Thoracic aorta (tissue), 2 donors: Measurements from ENCODE around the gene EIF2S3. TPM values are rescaled to one million over a fixed set of nuclear protein-coding genes. Genes with fewer than 3 reads are reported as not detected.
"Not testable (repeated sequence)": the region's sequence is repeated elsewhere in the genome, so short reads cannot be mapped to it uniquely, and the experiment has no call there.

Source experiments
- ATAC-seq: fragments of 150-250 bp; one replicate; pipeline ENCODE4 v1.8.0; 2017; ENCODE audit warnings: low read depth; ENCODE audit not compliant: insufficient number of reproducible peaks, low FRiP score
- DNase-seq: peaks from one replicate; pipeline ENCODE4 v3.0.0-alpha.2; 2020; ENCODE audit warnings: low spot score
- H3K27ac ChIP-seq, 2 donors: fragments of 200-600 bp; sonication (generic); 1 replicate in 1 of 2; 2 replicates in 1 of 2; pipeline ENCODE4 v1.5.1; 2016; ENCODE audit warnings: mild to moderate bottlenecking in 2 of 2, moderate library complexity in 2 of 2
- H3K27me3 ChIP-seq: fragments of 200-600 bp; sonication (generic); replicated peaks from 2 replicates; pipeline ENCODE4 v1.6.0; 2016; ENCODE audit warnings: mild to moderate bottlenecking; ENCODE audit not compliant: insufficient read depth
- H3K36me3 ChIP-seq: fragments of 200-600 bp; sonication (generic); one replicate; pipeline ENCODE4 v1.5.1; 2016
- H3K4me1 ChIP-seq, 2 donors: fragments of 200-600 bp; sonication (generic); 1 replicate in 1 of 2; 2 replicates in 1 of 2; pipeline versions ENCODE4 v1.5.1 to v1.6.0; 2016; ENCODE audit warnings: low read depth in 2 of 2, mild to moderate bottlenecking in 1 of 2; ENCODE audit not compliant: control insufficient read depth in 1 of 2
- H3K4me3 ChIP-seq: fragments of 200-600 bp; sonication (generic); 2 replicates; pipeline ENCODE4 v1.5.1; 2016; ENCODE audit warnings: mild to moderate bottlenecking
- H3K9me3 ChIP-seq: fragments of 200-600 bp; sonication (generic); 2 replicates; pipeline ENCODE4 v1.5.1; 2016
- CTCF ChIP-seq: fragments of 200-600 bp; sonication (generic); IDR thresholded peaks from one replicate; pipeline ENCODE4 v1.5.1; 2019; ENCODE audit warnings: antibody characterized with exemption
- total RNA-seq, 2 donors: library from RNA; depleted of rRNA; stranded (reverse); fragments of >200 nt; gene quantifications; one replicate each; pipeline versions ENCODE4 v1.1.0 to v1.2.3, GENCODE V29; 2016

Gene EIF2S3
- total RNA-seq, 2 donors from 2014 or later, result 71.5 to 100 TPM

- no peak for DNase-seq
- Histone ChIP-seq H3K27ac (peak within 1 kb of the TSS; percentile 89 to 93), H3K4me3 (peak within 1 kb of the TSS; percentile 89), H3K9me3 (no peaks in the 10 kb centered on the region), H3K4me1 (no peaks in the 10 kb centered on the region), H3K36me3 (no peaks in the 10 kb centered on the region), H3K27me3 (no peaks in the 10 kb centered on the region)
- no peak for ATAC-seq
- no peak for TF ChIP-seq CTCF
Observed at GRCh38 chrX:24027086-24027485, 27.7 kb upstream of the EIF2S3 start, which contains the start of gene KLHL15. Gene KLHL15 (minus strand): TSS chrX:24027186. CDS start chrX:24006693, 20,493 bp downstream.

- ATAC-seq (no peak), DNase-seq (no peak)
- no peaks in the 10 kb centered on the region for H3K4me1 ChIP-seq
- TF ChIP-seq CTCF, result no peak
- no peak overlapping the region for H3K27ac ChIP-seq
- no peaks in the 10 kb centered on the region for H3K9me3 ChIP-seq
- no peak overlapping the region for H3K4me3 ChIP-seq
- no peaks in the 10 kb centered on the region for H3K27me3 ChIP-seq
- no peaks in the 10 kb centered on the region for H3K36me3 ChIP-seq
Observed at GRCh38 chrX:24027985-24028384, 26.8 kb upstream of the EIF2S3 start.

- H3K4me1 ChIP-seq, result no peaks in the 10 kb centered on the region
- H3K4me3 ChIP-seq, result no peak overlapping the region
- no peak for TF ChIP-seq CTCF
- no peaks in the 10 kb centered on the region for H3K27me3 ChIP-seq
- no peak for DNase-seq
- H3K9me3 ChIP-seq, result no peaks in the 10 kb centered on the region
- no peak overlapping the region for H3K27ac ChIP-seq
- H3K36me3 ChIP-seq, result no peaks in the 10 kb centered on the region
- no peak for ATAC-seq
Observed at GRCh38 chrX:24030597-24030996, 24.2 kb upstream of the EIF2S3 start.

GRCh38 chrX:24034485-24034884 lies 20.3 kb upstream of the EIF2S3 start:
- no peaks in the 10 kb centered on the region for H3K27me3 ChIP-seq
- H3K4me3 ChIP-seq, result no peak overlapping the region
- no peak for TF ChIP-seq CTCF
- ATAC-seq (no peak), DNase-seq (no peak)
- H3K36me3 ChIP-seq, result no peaks in the 10 kb centered on the region
- H3K27ac ChIP-seq, result no peak overlapping the region
- no peaks in the 10 kb centered on the region for H3K9me3 ChIP-seq
- no peaks in the 10 kb centered on the region for H3K4me1 ChIP-seq

- DNase-seq (no peak), ATAC-seq (no peak)
- no peaks in the 10 kb centered on the region for H3K9me3 ChIP-seq
- H3K4me1 ChIP-seq, result no peaks in the 10 kb centered on the region
- H3K4me3 ChIP-seq, result no peak overlapping the region
- H3K36me3 ChIP-seq, result no peaks in the 10 kb centered on the region
- H3K27me3 ChIP-seq, result no peaks in the 10 kb centered on the region
- no peak for TF ChIP-seq CTCF
- H3K27ac ChIP-seq, result no peak overlapping the region
Observed at GRCh38 chrX:24037729-24038128, 17.0 kb upstream of the EIF2S3 start.

- not testable (repeated sequence) for H3K27me3 ChIP-seq, H3K4me3 ChIP-seq, H3K9me3 ChIP-seq, H3K36me3 ChIP-seq, H3K4me1 ChIP-seq, H3K27ac ChIP-seq, ATAC-seq, DNase-seq
Observed at GRCh38 chrX:24046060-24046459, 8.7 kb upstream of the EIF2S3 start.

GRCh38 chrX:24049643-24050042 lies 5.1 kb upstream of the EIF2S3 start:
- not testable (repeated sequence) for ATAC-seq, H3K4me1 ChIP-seq, H3K4me3 ChIP-seq, H3K27ac ChIP-seq, H3K9me3 ChIP-seq, H3K27me3 ChIP-seq, H3K36me3 ChIP-seq, DNase-seq

- DNase-seq, H3K4me3 ChIP-seq, H3K4me1 ChIP-seq, H3K27me3 ChIP-seq, H3K9me3 ChIP-seq, H3K36me3 ChIP-seq, H3K27ac ChIP-seq, ATAC-seq: not testable (repeated sequence)
Observed at GRCh38 chrX:24050522-24051318, 4.0 kb upstream of the EIF2S3 start.
